SK-N-MC (cell line): ENCODE data around the gene CAMKMT.

ENCODE experiments used
- EZH2 ChIP-seq: fragments of 200-600 bp; sonication (generic); IDR thresholded peaks from one replicate; pipeline ENCODE4 v1.6.1; 2017; ENCODE audit warnings: antibody characterized with exemption
- FOXP2 ChIP-seq: optimal IDR thresholded peaks from 2 replicates; pipeline ENCODE3; 2011; ENCODE audit warnings: mild to moderate bottlenecking, moderate library complexity; ENCODE audit not compliant: insufficient read depth; ENCODE audit errors: extremely low read length, control extremely low read depth
- POLR2AphosphoS5 ChIP-seq: IDR thresholded peaks from 2 replicates; pipeline ENCODE4 v1.6.1; 2012; ENCODE audit warnings: mild to moderate bottlenecking, low read depth, low read length, borderline replicate concordance

GRCh38 chr2:44612276-44612675 is 250.5 kb downstream of the CAMKMT start:
- TF ChIP-seq POLR2AphosphoS5: no peak
- no peak for TF ChIP-seq EZH2
- TF ChIP-seq FOXP2: no peak
